ENCODE data around the gene LOXHD1. TPM values are rescaled to one million over a fixed set of nuclear protein-coding genes. Genes with fewer than 3 reads are reported as not detected.

Gene LOXHD1
- total RNA-seq, 1 donor from 2014 or later: not detected

Other genes starting within 250 kb of the LOXHD1 start
- gene ST8SIA5, start 99.8 kb upstream of the LOXHD1 start, total RNA-seq: not detected in 2 replicates

Data from pulmonary artery endothelial cell (primary cell).